Right lobe of liver (tissue), 4 donors: Measurements from ENCODE around the gene MACROD2.

Experiments used
- POLR2A ChIP-seq: fragments of 450-650 bp; IDR thresholded peaks from one replicate; pipeline ENCODE4 v1.6.1; 2017; ENCODE audit warnings: antibody characterized with exemption, mild to moderate bottlenecking
- TF ChIP-seq, protein P1 (sequence below), 4 donors: fragments of 200-600 bp in 3 of 4; fragments of 450-650 bp in 1 of 4; IDR thresholded peaks; one replicate each; pipeline versions ENCODE4 v1.5.1 to v1.8.0; 2016 to 2022; ENCODE audit warnings: antibody characterized with exemption in 4 of 4, mild to moderate bottlenecking in 2 of 4
- donor health status: DM: no; HTN: no; CAD: no.
- donor health status: DM: no; HTN: no; CAD: no.
- donor health status: DM: no; HTN: yes; CAD: no.

DNA sequence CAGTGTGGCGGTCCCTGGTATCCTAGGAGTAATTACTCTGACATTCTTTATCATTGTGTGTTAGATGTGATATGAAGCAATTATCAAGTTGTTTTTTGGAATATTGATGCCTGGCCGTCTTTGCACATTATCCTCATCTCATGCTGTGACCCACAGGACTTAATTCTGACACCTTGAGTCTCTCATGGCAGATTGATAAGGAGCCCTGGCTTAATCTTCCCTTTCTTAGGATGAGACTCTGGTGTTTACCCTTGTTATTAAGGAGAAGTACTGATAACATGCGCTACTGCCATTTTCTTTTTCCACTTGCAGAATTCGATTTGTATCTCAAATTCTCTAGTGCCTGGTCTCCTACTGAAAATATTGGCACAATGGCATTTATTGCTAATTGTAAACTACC is 1597.8 kb downstream of the MACROD2 start:
- TF ChIP-seq, protein P1, sequence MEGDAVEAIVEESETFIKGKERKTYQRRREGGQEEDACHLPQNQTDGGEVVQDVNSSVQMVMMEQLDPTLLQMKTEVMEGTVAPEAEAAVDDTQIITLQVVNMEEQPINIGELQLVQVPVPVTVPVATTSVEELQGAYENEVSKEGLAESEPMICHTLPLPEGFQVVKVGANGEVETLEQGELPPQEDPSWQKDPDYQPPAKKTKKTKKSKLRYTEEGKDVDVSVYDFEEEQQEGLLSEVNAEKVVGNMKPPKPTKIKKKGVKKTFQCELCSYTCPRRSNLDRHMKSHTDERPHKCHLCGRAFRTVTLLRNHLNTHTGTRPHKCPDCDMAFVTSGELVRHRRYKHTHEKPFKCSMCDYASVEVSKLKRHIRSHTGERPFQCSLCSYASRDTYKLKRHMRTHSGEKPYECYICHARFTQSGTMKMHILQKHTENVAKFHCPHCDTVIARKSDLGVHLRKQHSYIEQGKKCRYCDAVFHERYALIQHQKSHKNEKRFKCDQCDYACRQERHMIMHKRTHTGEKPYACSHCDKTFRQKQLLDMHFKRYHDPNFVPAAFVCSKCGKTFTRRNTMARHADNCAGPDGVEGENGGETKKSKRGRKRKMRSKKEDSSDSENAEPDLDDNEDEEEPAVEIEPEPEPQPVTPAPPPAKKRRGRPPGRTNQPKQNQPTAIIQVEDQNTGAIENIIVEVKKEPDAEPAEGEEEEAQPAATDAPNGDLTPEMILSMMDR (IDR thresholded peaks at IDR 0.05): no peak
- no peak for TF ChIP-seq POLR2A
